Hematopoietic multipotent progenitor cell treated with erythropoietin and hydrocortisone succinate and interleukin-3 and kit ligand, for 8 days (in vitro differentiated cells): Measurements from ENCODE around the gene ZNF100.
"Not testable (repeated sequence)": the region's sequence is repeated elsewhere in the genome, so short reads cannot be mapped to it uniquely, and the experiment has no call there.

Source experiments
- DNase-seq: peaks from one replicate; pipeline ENCODE4 v3.0.0-alpha.2; 2015

The ZNF100 gene

GRCh38 chr19:21767065-21767800 lies at the start of gene ZNF100:
ZNF100 (minus strand) TSS chr19:21767579; CDS start chr19:21767429, 150 bp downstream.
- DNase-seq, result peak; percentile 98

DNA sequence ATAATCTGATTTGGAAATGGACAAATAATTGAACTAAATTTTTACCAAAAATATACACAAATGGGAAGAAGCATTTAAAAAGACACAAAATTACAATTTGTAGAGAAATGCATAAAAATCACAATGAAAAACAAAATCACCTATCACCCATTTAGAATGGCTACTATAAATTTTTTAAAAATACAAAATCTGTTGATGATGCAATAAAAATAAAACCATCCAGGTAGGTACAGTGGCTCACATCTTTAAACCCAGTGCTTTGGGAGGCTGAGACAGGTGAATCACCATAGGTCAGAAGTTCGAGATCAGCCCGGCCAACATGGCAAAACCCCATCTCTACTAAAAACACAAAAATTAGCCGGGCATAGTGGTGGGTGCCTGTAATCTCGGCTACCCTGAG lies 45.1 kb upstream of the ZNF100 start:
- DNase-seq, result no peak

DNA sequence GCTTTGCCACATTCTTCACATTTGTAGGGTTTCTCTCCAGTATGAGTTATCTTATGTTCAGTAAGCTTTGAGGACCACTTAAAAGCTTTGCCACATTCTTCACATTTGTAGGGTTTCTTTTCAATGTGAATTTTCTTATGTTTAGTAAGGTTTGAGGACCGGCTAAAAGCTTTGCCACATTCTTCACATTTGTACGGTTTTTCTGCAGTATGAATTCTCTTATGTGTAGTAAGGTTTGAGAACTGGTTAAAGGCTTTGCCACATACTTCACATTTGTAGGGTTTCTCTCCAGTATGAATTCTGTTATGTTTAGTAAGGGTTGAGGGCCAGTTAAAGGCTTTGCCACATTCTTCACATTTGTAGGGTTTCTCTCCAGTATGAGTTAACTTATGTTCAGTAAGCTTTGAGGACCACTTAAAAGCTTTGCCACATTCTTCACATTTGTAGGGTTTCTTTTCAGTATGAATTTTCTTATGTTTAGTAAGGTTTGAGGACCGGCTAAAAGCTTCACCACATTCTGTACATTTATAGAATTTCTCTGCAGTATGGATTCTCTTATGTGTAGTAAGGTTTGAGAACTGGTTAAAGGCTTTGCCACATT lies 41.1 kb upstream of the ZNF100 start:
- DNase-seq, result not testable (repeated sequence)

DNA sequence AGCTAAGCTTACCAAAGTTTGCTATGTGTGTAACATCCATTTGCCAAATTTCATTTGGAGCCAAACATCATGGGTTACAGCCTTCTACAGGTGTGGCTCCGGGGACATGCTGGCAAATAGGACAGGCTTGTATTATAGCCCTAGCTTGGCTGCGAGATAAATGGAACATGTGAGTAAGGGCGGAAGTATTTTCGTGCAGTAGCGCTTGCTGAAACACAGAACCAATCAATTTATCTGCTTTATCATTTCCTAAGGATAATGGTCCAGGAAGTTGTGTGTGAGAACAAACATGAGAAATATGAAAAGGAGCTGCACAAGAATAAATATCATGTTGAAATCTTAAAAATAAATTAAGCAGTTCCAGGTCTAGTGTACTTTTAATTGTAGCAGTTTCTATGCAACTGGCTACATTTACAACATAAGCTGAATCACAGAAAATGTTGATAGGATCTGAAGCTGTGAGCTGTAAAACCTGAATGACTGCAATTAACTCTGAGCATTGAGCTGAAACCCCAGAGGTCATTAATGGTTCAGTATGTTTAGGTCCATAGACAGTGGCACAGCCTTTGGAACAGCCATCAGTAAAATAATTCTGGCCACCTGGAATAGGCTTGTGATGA lies 22.2 kb upstream of the ZNF100 start:
- DNase-seq, result no peak

DNA sequence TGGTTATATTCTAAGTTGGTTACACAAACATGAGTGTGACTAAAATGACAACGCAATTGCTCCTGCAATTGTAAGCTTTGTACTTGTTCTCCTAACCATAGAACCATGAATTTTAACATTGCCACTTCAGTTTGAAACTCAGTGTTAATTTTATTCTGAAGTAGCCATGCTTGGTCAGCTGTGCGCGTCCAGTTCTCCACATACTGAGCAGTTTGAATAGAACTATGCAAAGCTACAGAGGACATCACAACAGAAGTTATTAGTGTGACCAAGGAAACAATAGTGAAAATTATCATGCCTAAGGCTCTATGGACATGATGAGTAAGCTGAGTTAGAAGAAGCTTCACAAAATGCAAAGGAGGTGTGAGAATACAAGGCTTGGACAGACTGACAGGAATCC lies 19.6 kb upstream of the ZNF100 start:
- no peak for DNase-seq

- DNase-seq, result not testable (repeated sequence)
These were observed 8.4 kb upstream of the ZNF100 start for GRCh38 chr19:21775792-21776191.

DNA sequence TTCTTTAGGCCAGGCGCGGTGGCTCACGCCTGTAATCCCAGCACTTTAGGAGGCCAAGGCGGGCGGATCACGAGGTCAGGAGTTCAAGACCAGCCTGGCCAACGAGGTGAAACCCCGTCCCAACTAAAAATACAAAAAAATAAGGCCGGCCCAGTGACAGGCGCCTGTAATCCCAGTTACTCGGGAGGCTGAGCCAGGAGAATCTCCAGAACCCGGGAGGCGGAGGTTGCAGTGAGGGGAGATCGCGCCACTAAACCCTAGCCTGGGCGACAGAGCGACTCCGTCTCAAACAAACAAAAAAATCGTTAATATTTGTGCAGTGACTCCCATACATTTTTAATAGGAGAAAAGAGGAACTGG lies 694 bp downstream of the ZNF100 start:
- not testable (repeated sequence) for DNase-seq

GRCh38 chr19:21765151-21765550 lies 2.2 kb downstream of the ZNF100 start:
- DNase-seq, result no peak

DNA sequence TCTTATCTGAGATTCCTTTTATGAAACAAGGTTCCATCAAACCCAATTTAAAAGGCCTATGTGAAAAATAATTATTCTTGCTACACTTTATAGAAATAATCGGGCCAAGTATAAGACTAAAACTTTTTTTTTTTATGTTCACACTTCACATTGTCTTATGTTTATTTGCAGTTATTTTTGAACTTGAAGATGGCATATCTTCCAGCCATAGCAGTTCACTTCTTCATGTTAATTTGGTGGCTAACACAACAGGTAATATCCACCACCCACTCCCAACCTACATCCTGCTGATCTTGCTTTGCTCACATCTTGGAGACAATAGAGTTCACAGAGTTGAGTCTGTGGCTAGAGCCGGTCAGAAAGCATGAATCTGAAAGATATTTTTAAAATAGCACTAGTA lies 5.8 kb downstream of the ZNF100 start:
- DNase-seq, result not testable (repeated sequence)

GRCh38 chr19:21758296-21758695 lies 9.1 kb downstream of the ZNF100 start:
- DNase-seq, result no peak

DNA sequence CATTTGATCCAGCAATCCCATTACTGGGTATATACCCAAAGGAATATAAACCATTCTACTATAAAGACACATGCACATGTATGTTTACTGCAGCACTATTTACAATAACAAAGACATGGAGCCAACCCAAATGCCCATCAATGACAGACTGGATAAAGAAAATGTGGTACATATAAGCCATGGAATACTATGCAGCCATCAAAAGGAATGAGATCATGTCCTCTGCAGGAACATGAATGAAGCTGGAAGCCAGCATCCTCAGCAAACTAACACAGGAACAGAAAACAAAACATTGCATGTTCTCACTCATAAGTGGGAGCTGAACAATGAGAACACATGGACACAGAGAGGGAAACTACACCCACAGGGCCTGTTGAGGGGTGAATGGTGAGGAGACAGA lies 11.8 kb downstream of the ZNF100 start:
- not testable (repeated sequence) for DNase-seq

DNA sequence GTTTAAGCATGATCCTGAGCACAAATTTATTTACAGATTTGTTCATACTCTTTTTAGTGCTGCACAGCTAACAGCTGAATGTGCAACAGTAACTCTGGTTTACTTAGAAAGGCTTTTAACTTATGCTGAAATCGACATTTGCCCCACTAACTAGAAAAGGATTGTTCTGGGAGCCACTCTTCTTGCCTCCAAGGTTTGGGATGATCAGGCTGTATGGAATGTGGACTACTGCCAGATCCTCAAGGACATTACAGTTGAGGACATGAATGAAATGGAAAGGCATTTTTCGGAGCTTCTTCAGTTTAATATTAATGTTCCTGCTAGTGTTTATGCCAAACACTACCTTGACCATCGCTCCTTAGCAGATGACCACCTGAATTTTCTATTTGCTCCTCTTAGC lies 16.0 kb downstream of the ZNF100 start:
- DNase-seq, result no peak

DNA sequence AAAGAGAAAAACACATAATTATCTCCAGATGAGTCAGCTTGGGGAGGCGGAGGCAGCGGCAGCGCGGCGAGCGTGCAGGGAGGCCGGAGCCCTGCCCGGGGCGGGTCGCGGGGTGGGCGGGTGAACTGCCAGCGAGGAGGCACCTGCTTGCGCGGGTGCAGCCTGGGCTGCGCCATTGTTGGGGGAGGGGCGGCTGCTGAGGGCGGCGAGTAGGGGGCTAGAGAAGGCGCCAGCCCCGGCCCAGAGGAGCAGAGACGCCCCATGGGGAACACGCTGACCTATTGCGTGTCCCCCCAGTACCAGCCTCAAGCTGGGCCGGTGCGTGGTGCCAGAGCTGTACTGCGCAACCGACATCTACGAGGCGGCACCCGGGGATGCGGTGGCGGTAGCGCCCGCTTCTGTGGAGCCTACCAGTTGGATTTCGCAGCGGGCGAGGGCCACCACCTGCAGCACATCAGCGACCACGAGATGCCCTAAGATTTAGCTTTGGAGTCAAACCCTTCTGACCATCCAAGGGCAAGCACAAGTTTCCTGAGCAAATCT lies 16.7 kb downstream of the ZNF100 start:
- DNase-seq, result no peak

- no peak for DNase-seq
These were observed 18.3 kb downstream of the ZNF100 start for GRCh38 chr19:21749090-21749489.

- DNase-seq, result no peak
These were observed 19.3 kb downstream of the ZNF100 start for GRCh38 chr19:21748088-21748487.

DNA sequence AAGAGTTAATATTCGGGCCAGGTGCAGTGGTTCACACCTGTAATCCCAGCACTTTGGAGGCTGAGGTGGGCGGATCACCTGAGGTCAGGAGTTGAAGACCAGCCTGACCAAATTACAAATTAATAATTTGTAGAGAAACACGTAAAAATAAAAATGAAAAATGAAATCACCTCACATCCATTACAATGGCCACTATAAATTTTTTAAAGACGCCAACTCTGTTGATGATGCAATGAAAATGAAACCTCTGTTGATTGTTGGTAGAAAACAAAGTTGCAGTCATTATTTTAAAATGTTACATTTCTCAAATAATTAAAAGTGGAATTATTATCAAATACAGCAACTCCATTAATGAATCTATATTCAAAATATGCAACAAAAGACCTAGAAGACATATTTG lies 26.8 kb downstream of the ZNF100 start:
- no peak for DNase-seq

DNA sequence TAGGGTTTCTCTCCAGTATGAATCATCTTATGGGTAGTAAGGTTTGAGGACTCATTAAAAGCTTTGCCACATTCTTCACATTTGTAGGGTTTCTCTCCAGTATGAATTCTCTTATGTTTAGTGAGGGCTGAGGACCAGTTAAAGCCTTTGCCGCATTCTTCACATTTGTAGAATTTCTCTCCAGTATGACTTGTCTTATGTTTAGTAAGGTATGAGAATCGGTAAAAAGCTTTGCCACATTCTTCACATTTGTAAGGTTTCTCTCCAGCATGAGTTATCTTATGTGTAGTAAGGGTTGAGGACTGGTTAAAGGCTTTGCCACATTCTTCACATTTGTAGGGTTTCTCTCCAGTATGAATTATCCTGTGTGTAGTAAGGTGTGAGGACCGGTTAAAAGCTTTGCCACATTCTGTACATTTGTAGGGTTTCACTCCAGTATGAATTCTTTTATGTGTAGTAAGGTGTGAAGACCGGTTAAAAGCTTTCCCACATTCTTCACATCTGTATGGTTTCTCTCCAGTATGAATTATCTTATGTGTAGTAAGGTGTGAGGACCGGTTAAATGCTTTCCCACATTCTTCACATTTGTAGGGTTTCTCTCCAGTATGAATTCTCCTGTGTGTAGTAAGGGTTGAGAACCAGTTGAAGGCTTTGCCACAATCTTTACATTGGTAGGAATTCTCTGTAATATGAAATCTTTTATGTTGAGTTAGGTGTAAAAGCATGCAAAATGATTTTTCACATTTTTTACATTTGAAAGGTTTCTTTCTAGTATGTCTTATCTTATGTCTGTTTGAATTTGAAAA lies 40.2 kb downstream of the ZNF100 start:
- not testable (repeated sequence) for DNase-seq

- no peak for DNase-seq
These were observed 53.6 kb downstream of the ZNF100 start for GRCh38 chr19:21713761-21714160.

DNA sequence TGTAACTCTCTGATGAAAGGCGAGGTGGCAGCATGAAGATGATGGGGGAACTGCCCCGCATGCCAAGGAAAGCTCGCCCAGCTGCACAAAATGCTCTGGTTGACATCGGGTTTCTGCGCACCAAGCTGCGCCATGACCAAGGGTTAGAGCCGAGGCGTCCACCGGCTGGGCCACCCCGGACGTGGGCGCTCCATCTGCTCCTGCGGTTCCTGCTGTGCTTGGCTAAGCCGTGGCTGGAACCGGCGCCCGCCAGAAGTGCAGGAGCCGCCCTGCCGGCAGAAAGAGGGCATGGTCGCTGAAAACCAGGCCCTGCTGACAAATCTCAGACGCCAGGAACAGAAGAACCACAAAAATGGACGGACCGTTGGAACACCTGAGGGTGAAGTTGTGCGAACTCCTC lies 57.9 kb downstream of the ZNF100 start:
- DNase-seq, result no peak

DNA sequence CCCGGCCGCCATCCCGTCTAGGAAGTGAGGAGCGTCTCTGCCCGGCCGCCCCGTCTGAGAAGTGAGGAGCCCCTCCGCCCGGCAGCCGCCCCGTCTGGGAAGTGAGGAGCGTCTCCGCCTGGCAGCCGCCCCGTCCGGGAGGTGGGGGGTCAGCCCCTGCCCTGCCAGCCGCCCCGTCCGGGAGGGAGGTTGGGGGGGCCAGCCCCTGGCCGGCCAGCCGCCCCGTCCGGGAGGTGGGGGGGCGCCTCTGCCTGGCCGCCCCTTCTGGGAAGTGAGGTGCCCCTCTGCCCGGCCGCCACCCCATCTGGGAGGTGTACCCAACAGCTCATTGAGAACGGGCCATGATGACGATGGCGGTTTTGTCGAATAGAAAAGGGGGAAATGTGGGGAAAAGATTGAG lies 59.5 kb downstream of the ZNF100 start:
- not testable (repeated sequence) for DNase-seq

- no peak for DNase-seq
These were observed 60.3 kb downstream of the ZNF100 start for GRCh38 chr19:21707065-21707464.

DNA sequence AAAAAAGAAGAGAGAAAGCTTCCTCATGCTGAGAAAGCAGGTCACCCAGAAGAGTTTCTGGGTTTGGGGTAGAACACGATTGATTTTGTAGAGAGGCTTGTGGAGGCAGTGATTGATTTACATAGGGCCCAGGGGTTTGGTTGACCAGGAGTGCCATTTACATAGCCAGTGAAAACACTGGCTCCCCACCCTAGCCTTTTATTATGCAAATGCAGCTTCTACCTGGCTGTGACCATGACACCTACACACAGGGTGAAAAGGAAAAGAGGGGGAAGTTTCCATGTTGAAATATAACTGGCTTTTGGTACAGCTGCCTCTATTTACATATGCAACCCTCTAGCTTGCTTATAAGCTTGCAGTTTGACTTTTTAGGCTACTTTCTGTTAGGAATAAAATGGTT lies 62.0 kb downstream of the ZNF100 start:
- DNase-seq, result no peak

DNA sequence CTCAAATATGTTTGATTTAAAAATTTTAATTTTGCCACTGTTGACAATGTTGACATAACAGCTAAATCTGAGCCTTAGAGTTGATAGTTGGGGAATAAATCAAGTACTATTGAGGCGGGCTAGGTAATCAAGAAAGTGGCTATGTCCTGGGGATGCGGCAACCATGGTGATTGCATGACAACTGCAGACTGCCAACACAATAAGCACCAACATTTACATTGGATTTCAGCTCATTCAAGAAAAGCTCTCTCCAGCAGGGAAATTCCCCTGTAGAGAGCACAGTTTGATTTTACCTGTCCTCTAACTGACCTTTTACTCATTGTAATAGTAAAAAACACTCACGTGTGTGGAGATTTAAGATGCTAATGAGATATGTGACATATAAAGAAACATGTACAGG lies 63.1 kb downstream of the ZNF100 start:
- no peak for DNase-seq
